ENCODE results near the gene CPA4. TPM values are rescaled to one million over a fixed set of nuclear protein-coding genes. Genes with fewer than 3 reads are reported as not detected.
A peak's percentile ranks its signal among the peaks of the same experiment; 100 is the strongest.

CPA4 gene
- total RNA-seq, 4 donors from 2014 or later, result 5.3 to 12.3 (median 9.6) TPM

DNA sequence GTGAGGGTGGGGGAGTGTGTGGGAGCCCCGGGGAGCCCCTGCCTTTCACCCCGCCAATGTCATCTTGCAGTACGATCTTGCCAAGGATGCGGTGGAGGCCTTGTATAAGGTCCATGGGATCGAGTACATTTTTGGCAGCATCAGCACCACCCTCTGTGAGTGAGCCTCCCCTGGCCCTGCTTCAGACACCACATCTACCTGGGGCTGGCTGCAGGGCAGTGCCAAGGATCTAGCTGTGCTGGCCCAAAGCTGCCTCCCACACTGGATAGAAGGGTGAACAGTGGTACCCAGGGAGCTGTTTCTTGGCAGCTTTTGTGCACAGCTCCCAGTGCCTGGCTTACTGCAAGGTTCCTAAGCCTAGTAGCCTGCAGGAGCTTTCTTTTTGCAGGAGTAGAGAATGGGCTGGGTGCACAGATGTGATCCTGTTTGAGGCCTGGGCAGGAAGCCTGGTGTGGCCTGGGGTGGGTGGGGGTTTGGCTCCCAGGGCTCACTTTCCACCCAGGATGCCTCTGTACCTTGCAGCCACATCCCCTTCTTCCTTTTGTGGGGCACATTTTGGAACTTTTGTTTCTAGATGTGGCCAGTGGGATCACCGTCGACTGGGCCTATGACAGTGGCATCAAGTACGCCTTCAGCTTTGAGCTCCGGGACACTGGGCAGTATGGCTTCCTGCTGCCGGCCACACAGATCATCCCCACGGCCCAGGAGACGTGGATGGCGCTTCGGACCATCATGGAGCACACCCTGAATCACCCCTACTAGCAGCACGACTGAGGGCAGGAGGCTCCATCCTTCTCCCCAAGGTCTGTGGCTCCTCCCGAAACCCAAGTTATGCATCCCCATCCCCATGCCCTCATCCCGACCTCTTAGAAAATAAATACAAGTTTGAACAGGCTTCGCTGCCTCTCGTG is 75.1 kb downstream of the CPA4 start:
- WGBS, 2 donors, result 78 to 91% methylated on average over 7 to 8 of the region's 19 CpGs
- no peak for DNase-seq
- intact Hi-C loops (cut with DNase I), result no loop called here
- no peak for TF ChIP-seq POLR2A (IDR thresholded peaks at IDR 0.05)
- TF ChIP-seq, protein P1, sequence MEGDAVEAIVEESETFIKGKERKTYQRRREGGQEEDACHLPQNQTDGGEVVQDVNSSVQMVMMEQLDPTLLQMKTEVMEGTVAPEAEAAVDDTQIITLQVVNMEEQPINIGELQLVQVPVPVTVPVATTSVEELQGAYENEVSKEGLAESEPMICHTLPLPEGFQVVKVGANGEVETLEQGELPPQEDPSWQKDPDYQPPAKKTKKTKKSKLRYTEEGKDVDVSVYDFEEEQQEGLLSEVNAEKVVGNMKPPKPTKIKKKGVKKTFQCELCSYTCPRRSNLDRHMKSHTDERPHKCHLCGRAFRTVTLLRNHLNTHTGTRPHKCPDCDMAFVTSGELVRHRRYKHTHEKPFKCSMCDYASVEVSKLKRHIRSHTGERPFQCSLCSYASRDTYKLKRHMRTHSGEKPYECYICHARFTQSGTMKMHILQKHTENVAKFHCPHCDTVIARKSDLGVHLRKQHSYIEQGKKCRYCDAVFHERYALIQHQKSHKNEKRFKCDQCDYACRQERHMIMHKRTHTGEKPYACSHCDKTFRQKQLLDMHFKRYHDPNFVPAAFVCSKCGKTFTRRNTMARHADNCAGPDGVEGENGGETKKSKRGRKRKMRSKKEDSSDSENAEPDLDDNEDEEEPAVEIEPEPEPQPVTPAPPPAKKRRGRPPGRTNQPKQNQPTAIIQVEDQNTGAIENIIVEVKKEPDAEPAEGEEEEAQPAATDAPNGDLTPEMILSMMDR (IDR thresholded peaks at IDR 0.05), result no peak
- no peaks in the 10 kb centered on the region for H3K27me3 ChIP-seq
- H3K4me3 ChIP-seq, result no peak overlapping the region
- H3K9me3 ChIP-seq, result no peaks in the 10 kb centered on the region
- H3K36me3 ChIP-seq, result no peaks in the 10 kb centered on the region
- peaks cover 7 to 60% (median 39%) of the 10 kb centered on the region in 3 donors for H3K4me1 ChIP-seq
- H3K27ac ChIP-seq, result no peak overlapping the region

DNA sequence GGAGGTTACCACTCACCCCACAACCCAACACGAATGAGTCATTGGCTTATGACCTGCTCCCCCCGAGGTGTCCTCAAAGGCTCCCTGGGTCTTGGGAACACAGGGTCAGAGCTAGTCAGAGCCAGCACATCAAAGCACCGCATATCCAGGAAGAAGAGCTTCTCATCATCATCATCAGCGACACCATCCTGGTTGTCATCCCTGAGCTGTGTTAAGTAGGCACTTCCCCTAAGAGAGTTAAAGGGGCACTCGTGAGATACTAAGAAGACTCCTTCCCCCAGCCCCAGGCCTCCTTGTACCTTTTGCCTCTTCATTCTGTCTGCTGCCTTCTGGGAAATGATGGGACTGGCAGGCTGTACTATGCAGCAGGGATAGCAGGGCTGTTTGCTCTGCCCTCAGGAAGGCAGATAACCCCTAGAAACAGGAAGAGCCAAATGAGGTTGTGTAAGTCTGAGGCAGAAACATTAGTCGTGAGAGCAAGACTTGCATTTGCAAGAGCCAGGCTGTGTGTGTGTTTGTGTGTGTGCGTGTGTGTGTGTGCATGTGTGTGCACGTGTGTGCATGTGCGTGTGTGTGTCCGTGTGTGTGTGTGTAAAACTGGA is 76.2 kb downstream of the CPA4 start:
- peak overlapping the region in 1 of 4 donors; percentile 29 for H3K27ac ChIP-seq
- H3K4me1 ChIP-seq, result peaks cover 13 to 60% (median 43%) of the 10 kb centered on the region in 3 donors
- no peak for DNase-seq
- TF ChIP-seq, protein P1 (IDR thresholded peaks at IDR 0.05), result no peak
- no peak for TF ChIP-seq POLR2A (IDR thresholded peaks at IDR 0.05)
- no peak overlapping the region for H3K4me3 ChIP-seq
- 31 to 35% methylated on average over 6 to 9 of the region's 10 CpGs for WGBS, 2 donors
- H3K36me3 ChIP-seq, result no peaks in the 10 kb centered on the region
- H3K9me3 ChIP-seq, result no peaks in the 10 kb centered on the region
- intact Hi-C loops (cut with DNase I), result no loop called here
- H3K27me3 ChIP-seq, result no peaks in the 10 kb centered on the region

DNA sequence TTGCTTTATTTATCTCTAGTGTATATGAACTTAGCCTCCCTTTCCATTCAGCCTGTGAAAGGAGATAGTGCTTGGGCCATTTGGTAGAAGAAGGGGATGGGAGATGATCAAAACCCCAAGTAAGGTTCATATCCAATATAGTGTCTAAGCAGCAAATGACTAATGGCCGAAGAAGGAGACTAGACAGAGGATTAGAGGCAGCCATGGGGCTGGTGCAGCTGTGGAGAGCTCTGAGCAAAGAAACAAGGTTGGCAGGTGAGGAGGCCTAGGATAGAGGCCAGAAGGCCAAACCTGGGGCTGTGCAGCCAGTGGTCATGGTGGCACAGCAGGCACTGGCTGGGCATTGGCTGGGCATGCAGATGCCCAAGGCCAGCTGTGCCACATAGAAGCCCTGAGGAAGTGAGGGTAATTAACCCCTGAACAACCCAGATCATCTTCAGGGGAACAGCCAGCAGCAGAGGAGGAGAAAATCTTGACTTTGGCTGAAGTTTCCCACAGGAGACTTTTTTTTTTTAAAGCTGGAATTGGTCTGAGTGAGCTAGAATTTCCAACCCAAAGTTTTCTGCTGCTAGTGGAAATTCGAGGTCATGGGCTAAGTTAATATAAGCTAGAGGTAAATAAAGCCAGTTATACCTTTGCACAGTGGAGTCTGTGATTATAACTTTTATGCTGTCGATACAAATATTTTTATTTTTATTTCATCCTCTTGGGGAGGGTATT is 77.0 kb downstream of the CPA4 start:
- no peak for DNase-seq
- Histone ChIP-seq H3K9me3 (no peaks in the 10 kb centered on the region), H3K27me3 (no peaks in the 10 kb centered on the region), H3K4me1 (peaks cover 15 to 65% (median 48%) of the 10 kb centered on the region in 3 donors), H3K36me3 (no peaks in the 10 kb centered on the region), H3K27ac (peak overlapping the region in 1 of 4 donors; percentile 29), H3K4me3 (no peak overlapping the region)
- TF ChIP-seq, protein P1 (IDR thresholded peaks at IDR 0.05), result no peak
- no peak for TF ChIP-seq POLR2A (IDR thresholded peaks at IDR 0.05)
- 62 to 77% methylated on average over 3 of the region's 3 CpGs for WGBS, 2 donors
- intact Hi-C loops (cut with DNase I), result no loop called here

DNA sequence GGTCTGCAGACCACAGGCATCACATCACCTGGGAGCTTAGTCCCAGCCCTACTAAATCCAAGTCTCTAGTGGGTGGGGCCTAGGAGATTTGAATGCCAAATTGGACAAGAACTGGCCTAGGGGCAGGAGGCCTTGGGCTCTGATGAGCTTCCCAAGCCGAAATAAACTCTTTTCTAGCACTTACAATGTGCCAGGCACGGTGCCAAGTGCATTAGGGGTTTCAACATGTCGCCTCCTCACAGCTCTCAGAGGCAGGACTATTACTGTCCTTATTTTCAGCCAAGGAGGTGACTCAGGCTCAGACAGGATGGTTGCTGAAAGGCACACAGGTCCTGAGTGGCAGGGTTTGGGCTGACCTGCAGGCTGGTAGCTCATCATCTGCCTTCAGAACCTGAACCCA is 78.1 kb downstream of the CPA4 start:
- Histone ChIP-seq H3K27me3 (no peaks in the 10 kb centered on the region), H3K4me1 (peaks cover 15 to 65% (median 48%) of the 10 kb centered on the region in 3 donors), H3K4me3 (no peak overlapping the region), H3K27ac (peak overlapping the region; percentile 13 to 86 (median 45)), H3K36me3 (no peaks in the 10 kb centered on the region), H3K9me3 (peaks cover 0 to 7% (median 0%) of the 10 kb centered on the region in 3 donors)
- intact Hi-C loops (cut with DNase I), result no loop called here
- whole genome bisulfite sequencing, 2 donors, result 25% methylated on average over 2 of the region's 3 CpGs; no CpG with 5 or more reads in 1 of the 2 donors
- no peak for TF ChIP-seq POLR2A (IDR thresholded peaks at IDR 0.05)
- TF ChIP-seq, protein P1 (IDR thresholded peaks at IDR 0.05), result no peak
- DNase-seq, result no peak
